Panc1 (cell line): Measurements from ENCODE around the gene MAP6. TPM values are rescaled to one million over a fixed set of nuclear protein-coding genes. Genes with fewer than 3 reads are reported as not detected.

Experiments
- ATAC-seq: fragments of 200-7000 bp; cut with Tn5 transposase; 2 replicates; pipeline ENCODE4 v1.9.1; 2020; ENCODE audit warnings: mild to moderate bottlenecking, moderate library complexity
- BruUV-seq: library from RNA; stranded (reverse); fragments of 400-500 nt; replicated peaks from 2 replicates; lab custom pipeline; 2021; lab: Mats Ljungman, UMichigan
- CTCF ChIA-PET: fragments of 300-600 bp; sonication (Branson Sonifier 250); formaldehyde crosslinking; loops from one replicate; lab custom pipeline; 2022; ENCODE audit warnings: antibody characterized with exemption; lab: Charles Lee
- POLR2A ChIA-PET: fragments of 300-600 bp; sonication (Branson Sonifier 250); formaldehyde crosslinking; loops from one replicate; lab custom pipeline; 2022; ENCODE audit warnings: antibody characterized with exemption; lab: Charles Lee
- DNase-seq: peaks from one replicate; pipeline ENCODE4 v3.0.0-alpha.2; 2010; ENCODE audit warnings: low read depth, low spot score
- H3K27ac ChIP-seq: 2 replicates; pipeline ENCODE4 v1.5.1; 2011; ENCODE audit warnings: mild to moderate bottlenecking, low read length, inconsistent platforms
- H3K27me3 ChIP-seq: fragments of 200-500 bp; sonication (Bioruptor generic); 2 replicates; pipeline ENCODE4 v1.6.0; 2014; ENCODE audit warnings: low read length, inconsistent platforms; ENCODE audit not compliant: control insufficient read depth, insufficient read depth
- H3K36me3 ChIP-seq: fragments of 200-500 bp; sonication (Bioruptor generic); 2 replicates; pipeline ENCODE4 v1.5.1; 2014; ENCODE audit warnings: inconsistent platforms, mild to moderate bottlenecking, low read length, moderate library complexity; ENCODE audit not compliant: control insufficient read depth, insufficient read depth
- H3K4me1 ChIP-seq: 2 replicates; pipeline ENCODE4 v1.5.1; 2011; ENCODE audit warnings: inconsistent platforms, mild to moderate bottlenecking, low read length, moderate library complexity; ENCODE audit not compliant: control insufficient read depth, insufficient read depth
- H3K4me3 ChIP-seq, 2 experiments: 2 replicates each; pipeline ENCODE4 v1.5.1; 2011 to 2012; ENCODE audit warnings: low read depth in 2 of 2, low read length in 2 of 2, mild to moderate bottlenecking in 2 of 2, inconsistent platforms in 1 of 2, moderate library complexity in 1 of 2
- H3K9me3 ChIP-seq: fragments of 200-500 bp; sonication (Bioruptor generic); 2 replicates; pipeline ENCODE4 v1.5.1; 2014; ENCODE audit warnings: low read depth, mild to moderate bottlenecking, inconsistent platforms, low read length, moderate library complexity; ENCODE audit not compliant: control insufficient read depth, insufficient read depth
- CTCF ChIP-seq: fragments of 450-650 bp; IDR thresholded peaks from 2 replicates; pipeline ENCODE4 v1.5.1; 2017; ENCODE audit warnings: mild to moderate bottlenecking
- REST ChIP-seq, 2 experiments: IDR thresholded peaks; 2 replicates each; pipeline ENCODE4 v1.6.1; 2011 to 2012; ENCODE audit warnings: low read depth in 2 of 2, control low read depth in 1 of 2, low read length in 1 of 2, mild to moderate bottlenecking in 1 of 2, moderate library complexity in 1 of 2; ENCODE audit not compliant: insufficient read depth in 1 of 2
- SIN3A ChIP-seq: IDR thresholded peaks from 2 replicates; pipeline ENCODE4 v1.6.1; 2012; ENCODE audit warnings: low read depth, mild to moderate bottlenecking, low read length, moderate library complexity, borderline replicate concordance; ENCODE audit not compliant: insufficient read depth
- in situ Hi-C: cut with HindIII; loops from 2 replicates; pipeline ENCODE4 v1.10.0; 2016; ENCODE audit warnings: low sequenced_read_pairs, low pct_unique_long_range_greater_than_20kb
- intact Hi-C: fragments of 100-400 bp; cut with micrococcal nuclease; formaldehyde crosslinking; loops from one replicate; pipeline ENCODE4 v1.10.0; 2022; ENCODE audit not compliant: unreplicated experiment
- total RNA-seq: library from RNA; stranded (reverse); gene quantifications from one replicate; pipeline ENCODE4 v1.2.1, GENCODE V29; 2021; ENCODE audit not compliant: unreplicated experiment

MAP6 gene
- total RNA-seq, 1 experiment from 2014 or later = 0.21 TPM

- H3K4me3 ChIP-seq = no peak overlapping the region
- no peaks in the 10 kb centered on the region for H3K9me3 ChIP-seq
- H3K36me3 ChIP-seq = peaks cover 7% of the 10 kb centered on the region; the same call in 1 of the 2 replicates
- ATAC-seq = no peak
- in situ Hi-C loops (no loop called here), intact Hi-C loops (no loop called here)
- ChIA-PET POLR2A (no interaction called here), CTCF (no interaction called here)
- no peaks in the 10 kb centered on the region for H3K27me3 ChIP-seq
- H3K4me1 ChIP-seq = peaks cover 27% of the 10 kb centered on the region
- BruUV-seq = no TSS peak
- no peak for DNase-seq
- no peak for TF ChIP-seq SIN3A
- H3K27ac ChIP-seq = no peak overlapping the region
These were observed 102.0 kb downstream of the MAP6 start for GRCh38 chr11:75566763-75567279.

GRCh38 chr11:75565916-75566762 is 102.7 kb downstream of the MAP6 start:
- Histone ChIP-seq H3K27ac (no peak overlapping the region), H3K36me3 (peaks cover 6% of the 10 kb centered on the region; the same call in 1 of the 2 replicates)
- in situ Hi-C loops = no loop called here

More at GRCh38 chr11:75565916-75566762, 102.7 kb downstream of the MAP6 start:
- CTCF ChIA-PET = interaction anchor here (1.0 kb wide), 1 partner anchor 9 kb away, joined by 3 read pairs; no protein-coding TSS in a partner anchor
- POLR2A ChIA-PET = no interaction called here
- no TSS peak for BruUV-seq
- H3K9me3 ChIP-seq = no peaks in the 10 kb centered on the region
- intact Hi-C loops = no loop called here
- ATAC-seq (no peak), DNase-seq (no peak)
- H3K4me1 ChIP-seq = peaks cover 32% of the 10 kb centered on the region
- H3K4me3 ChIP-seq = no peak overlapping the region
- H3K27me3 ChIP-seq = no peaks in the 10 kb centered on the region
- TF ChIP-seq SIN3A (no peak), CTCF (no peak), REST (IDR thresholded peaks at IDR 0.05; ENCODE audit: insufficient read depth in 1 of 2, low read depth in 2 of 2, low read length in 1 of 2) (no peak)
